Panc1 (cell line): Measurements from ENCODE around the gene VDR.

Experiments used
- CTCF ChIP-seq: fragments of 450-650 bp; IDR thresholded peaks from 2 replicates; pipeline ENCODE4 v1.5.1; 2017; ENCODE audit warnings: mild to moderate bottlenecking
- TCF7L2 ChIP-seq: IDR thresholded peaks from 2 replicates; pipeline ENCODE4 v1.6.1; 2011; ENCODE audit warnings: mild to moderate bottlenecking, low read depth, low read length, inconsistent platforms

DNA sequence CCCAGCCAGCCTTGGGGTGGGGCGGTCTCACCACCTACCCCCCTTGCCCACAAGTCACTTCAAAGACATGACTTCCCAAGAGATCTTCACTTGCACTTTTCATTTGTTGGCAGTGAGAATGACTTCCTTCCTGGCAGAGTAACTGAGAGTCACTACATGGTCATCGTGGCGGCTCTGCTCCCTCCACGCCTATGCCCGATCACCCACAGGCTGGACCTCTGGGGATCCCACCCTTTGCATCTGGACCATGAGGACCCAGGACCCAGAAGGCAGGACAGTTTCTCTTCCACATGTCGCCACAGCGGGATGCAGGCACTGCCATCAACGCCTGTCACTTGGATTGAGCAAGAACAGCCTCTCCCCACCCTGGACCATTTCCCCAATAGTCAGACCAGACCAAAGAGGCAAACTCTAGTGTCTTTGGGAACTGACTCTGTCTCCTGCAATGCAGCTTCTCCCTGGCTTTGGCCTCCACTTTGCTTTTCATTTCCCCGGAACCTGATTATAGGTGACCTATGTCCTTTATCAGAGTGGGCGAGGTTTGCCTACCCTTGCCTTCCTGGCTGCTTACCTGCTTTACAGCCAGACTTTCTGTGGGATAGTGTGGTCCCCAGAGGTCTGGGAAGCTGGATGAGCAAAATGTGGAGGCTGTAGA, 3.6 kb downstream of the VDR start:
- TF ChIP-seq CTCF = no peak
- no peak for TF ChIP-seq TCF7L2
